Measurements from ENCODE around the gene SYT5. TPM values are rescaled to one million over a fixed set of nuclear protein-coding genes. Genes with fewer than 3 reads are reported as not detected.

SYT5 gene
- total and polyA plus RNA-seq, 2 of the 13 experiments (the other 11 are each of a cell fraction or from before 2014, with no cell fraction given), result not detected

DNA sequence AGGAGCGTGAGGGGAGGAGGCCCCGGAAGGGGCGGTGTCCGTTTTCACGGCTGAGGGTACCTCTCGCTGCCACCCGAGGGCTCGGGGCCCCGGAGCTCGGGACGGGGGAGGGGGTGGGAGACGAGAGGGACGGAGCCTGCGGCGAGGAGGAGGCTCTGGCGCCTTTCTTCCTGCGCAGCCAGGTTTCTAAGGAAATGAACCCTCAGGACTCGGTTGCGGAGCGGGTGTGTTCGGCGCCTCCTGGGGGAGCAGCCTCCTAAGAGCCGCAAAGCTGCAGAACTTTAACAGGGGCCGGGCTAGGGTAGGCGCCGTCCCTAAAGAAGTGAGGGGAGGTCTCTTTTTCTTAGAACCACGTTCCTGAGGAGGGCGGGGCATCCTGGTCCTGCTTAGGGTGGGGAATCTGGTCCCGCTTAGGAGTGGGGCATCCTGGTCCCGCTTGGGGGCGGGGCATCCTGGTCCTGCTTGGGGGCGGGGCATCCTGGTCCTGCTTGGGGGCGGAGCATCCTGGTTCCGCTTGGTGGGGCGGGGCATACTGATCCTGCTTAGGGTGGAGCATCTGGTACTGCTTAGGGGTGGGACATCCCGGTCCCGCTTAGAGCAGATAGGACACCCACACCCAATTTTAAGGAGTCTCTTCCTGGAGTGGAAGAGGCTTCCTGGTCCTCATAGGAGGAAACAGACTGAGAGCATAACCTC lies 6.2 kb downstream of the SYT5 start (continued):
- TF ChIP-seq, protein P1, sequence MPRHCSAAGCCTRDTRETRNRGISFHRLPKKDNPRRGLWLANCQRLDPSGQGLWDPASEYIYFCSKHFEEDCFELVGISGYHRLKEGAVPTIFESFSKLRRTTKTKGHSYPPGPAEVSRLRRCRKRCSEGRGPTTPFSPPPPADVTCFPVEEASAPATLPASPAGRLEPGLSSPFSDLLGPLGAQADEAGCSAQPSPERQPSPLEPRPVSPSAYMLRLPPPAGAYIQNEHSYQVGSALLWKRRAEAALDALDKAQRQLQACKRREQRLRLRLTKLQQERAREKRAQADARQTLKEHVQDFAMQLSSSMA (CRISPR knock-in tag; IDR thresholded peaks at IDR 0.05), result no peak
- TF ChIP-seq ZKSCAN8 (CRISPR knock-in tag; IDR thresholded peaks at IDR 0.05; ENCODE audit: borderline replicate concordance), result no peak
- TF ChIP-seq KAT8 (CRISPR knock-in tag; IDR thresholded peaks at IDR 0.05), result peak; percentile 17; the same call in 1 of the 2 replicates
- no peak for TF ChIP-seq ZNF75D (CRISPR knock-in tag; IDR thresholded peaks at IDR 0.05; ENCODE audit: borderline replicate concordance)
- TF ChIP-seq KDM6A (CRISPR knock-in tag; IDR thresholded peaks at IDR 0.05; ENCODE audit: low read depth), result no peak
- TF ChIP-seq ZNF768 (CRISPR knock-in tag; IDR thresholded peaks at IDR 0.05), result no peak
- no peak for TF ChIP-seq NFATC3 (CRISPR knock-in tag; IDR thresholded peaks at IDR 0.05)
- TF ChIP-seq ZNF225 (CRISPR knock-in tag; IDR thresholded peaks at IDR 0.05), result no peak; the same call in 1 of the 2 replicates
- no peak for TF ChIP-seq RBM22 (optimal IDR thresholded peaks at IDR 0.05; ENCODE audit: low read length)
- TF ChIP-seq, protein P2, sequence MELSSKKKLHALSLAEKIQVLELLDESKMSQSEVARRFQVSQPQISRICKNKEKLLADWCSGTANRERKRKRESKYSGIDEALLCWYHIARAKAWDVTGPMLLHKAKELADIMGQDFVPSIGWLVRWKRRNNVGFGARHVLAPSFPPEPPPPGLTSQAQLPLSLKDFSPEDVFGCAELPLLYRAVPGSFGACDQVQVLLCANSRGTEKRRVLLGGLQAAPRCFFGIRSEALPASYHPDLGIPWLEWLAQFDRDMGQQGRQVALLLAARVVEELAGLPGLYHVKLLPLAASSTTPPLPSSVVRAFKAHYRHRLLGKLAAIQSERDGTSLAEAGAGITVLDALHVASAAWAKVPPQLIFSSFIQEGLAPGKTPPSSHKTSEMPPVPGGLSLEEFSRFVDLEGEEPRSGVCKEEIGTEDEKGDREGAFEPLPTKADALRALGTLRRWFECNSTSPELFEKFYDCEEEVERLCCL (CRISPR knock-in tag; IDR thresholded peaks at IDR 0.05; ENCODE audit: borderline replicate concordance), result no peak
- TF ChIP-seq, protein P3, sequence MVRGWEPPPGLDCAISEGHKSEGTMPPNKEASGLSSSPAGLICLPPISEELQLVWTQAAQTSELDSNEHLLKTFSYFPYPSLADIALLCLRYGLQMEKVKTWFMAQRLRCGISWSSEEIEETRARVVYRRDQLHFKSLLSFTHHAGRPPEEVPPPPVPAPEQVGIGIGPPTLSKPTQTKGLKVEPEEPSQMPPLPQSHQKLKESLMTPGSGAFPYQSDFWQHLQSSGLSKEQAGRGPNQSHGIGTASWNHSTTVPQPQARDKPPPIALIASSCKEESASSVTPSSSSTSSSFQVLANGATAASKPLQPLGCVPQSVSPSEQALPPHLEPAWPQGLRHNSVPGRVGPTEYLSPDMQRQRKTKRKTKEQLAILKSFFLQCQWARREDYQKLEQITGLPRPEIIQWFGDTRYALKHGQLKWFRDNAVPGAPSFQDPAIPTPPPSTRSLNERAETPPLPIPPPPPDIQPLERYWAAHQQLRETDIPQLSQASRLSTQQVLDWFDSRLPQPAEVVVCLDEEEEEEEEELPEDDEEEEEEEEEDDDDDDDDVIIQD (CRISPR knock-in tag; IDR thresholded peaks at IDR 0.05; ENCODE audit: low read depth), result no peak
- peak; percentile 19; the same call in 1 of the 2 replicates for TF ChIP-seq RXRA (CRISPR knock-in tag; IDR thresholded peaks at IDR 0.05)
- TF ChIP-seq, protein P4, sequence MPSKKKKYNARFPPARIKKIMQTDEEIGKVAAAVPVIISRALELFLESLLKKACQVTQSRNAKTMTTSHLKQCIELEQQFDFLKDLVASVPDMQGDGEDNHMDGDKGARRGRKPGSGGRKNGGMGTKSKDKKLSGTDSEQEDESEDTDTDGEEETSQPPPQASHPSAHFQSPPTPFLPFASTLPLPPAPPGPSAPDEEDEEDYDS (CRISPR knock-in tag; IDR thresholded peaks at IDR 0.05), result no peak
- TF ChIP-seq BRD4 (CRISPR knock-in tag; IDR thresholded peaks at IDR 0.05), result no peak
- TF ChIP-seq ZMAT3 (CRISPR knock-in tag; conservative IDR thresholded peaks at IDR 0.05), result 0 out of 2 replicates have a peak, but pooled peaks have one; percentile 23
- no peak for TF ChIP-seq KAT2B (IDR thresholded peaks at IDR 0.05; ENCODE audit: borderline replicate concordance, low read depth, low read length)
- TF ChIP-seq ZNF468 (CRISPR knock-in tag; IDR thresholded peaks at IDR 0.05), result no peak
- TF ChIP-seq, protein P5, sequence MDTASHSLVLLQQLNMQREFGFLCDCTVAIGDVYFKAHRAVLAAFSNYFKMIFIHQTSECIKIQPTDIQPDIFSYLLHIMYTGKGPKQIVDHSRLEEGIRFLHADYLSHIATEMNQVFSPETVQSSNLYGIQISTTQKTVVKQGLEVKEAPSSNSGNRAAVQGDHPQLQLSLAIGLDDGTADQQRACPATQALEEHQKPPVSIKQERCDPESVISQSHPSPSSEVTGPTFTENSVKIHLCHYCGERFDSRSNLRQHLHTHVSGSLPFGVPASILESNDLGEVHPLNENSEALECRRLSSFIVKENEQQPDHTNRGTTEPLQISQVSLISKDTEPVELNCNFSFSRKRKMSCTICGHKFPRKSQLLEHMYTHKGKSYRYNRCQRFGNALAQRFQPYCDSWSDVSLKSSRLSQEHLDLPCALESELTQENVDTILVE (CRISPR knock-in tag; IDR thresholded peaks at IDR 0.05), result no peak
- TF ChIP-seq HMG20B (CRISPR knock-in tag; conservative IDR thresholded peaks at IDR 0.05), result no peak
- TF ChIP-seq, protein P6, sequence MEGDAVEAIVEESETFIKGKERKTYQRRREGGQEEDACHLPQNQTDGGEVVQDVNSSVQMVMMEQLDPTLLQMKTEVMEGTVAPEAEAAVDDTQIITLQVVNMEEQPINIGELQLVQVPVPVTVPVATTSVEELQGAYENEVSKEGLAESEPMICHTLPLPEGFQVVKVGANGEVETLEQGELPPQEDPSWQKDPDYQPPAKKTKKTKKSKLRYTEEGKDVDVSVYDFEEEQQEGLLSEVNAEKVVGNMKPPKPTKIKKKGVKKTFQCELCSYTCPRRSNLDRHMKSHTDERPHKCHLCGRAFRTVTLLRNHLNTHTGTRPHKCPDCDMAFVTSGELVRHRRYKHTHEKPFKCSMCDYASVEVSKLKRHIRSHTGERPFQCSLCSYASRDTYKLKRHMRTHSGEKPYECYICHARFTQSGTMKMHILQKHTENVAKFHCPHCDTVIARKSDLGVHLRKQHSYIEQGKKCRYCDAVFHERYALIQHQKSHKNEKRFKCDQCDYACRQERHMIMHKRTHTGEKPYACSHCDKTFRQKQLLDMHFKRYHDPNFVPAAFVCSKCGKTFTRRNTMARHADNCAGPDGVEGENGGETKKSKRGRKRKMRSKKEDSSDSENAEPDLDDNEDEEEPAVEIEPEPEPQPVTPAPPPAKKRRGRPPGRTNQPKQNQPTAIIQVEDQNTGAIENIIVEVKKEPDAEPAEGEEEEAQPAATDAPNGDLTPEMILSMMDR (CRISPR knock-in tag; IDR thresholded peaks at IDR 0.05), result 0 out of 2 replicates have a peak, but pooled peaks have one; percentile 14
- no peak for TF ChIP-seq ONECUT2 (CRISPR knock-in tag; IDR thresholded peaks at IDR 0.05)
- no peak for TF ChIP-seq RELA (CRISPR knock-in tag; IDR thresholded peaks at IDR 0.05)
- TF ChIP-seq SP4 (CRISPR knock-in tag; IDR thresholded peaks at IDR 0.05), result no peak
- TF ChIP-seq ZFAT (CRISPR knock-in tag; conservative IDR thresholded peaks at IDR 0.05), result no peak
- no peak for TF ChIP-seq ZNF746 (CRISPR knock-in tag; IDR thresholded peaks at IDR 0.05)
